ENCODE results near the gene FBP1.
A peak's percentile ranks its signal among the peaks of the same experiment; 100 is the strongest.
"Not testable (repeated sequence)": the region's sequence is repeated elsewhere in the genome, so short reads cannot be mapped to it uniquely, and the experiment has no call there.

Gene FBP1

DNA sequence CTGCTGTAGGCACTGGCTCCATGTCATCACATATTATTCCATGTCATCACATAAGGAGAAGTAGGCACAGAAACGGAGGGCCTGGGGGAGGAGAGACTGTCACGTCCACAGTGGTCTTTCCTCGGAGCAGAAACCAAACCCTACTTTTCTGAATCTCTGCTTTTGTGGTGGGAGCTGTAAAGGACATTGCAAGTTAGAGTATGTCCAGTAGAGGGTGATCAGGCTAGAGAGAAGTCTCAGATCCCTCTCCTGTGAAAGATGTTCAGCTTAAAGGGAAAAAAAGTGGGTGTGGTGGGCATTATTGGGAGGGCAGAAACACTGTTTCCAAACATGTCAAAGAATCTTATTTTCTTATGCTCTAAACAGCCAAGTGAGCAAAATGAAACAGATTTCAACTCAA, 26.3 kb downstream of the FBP1 start:
- DNase-seq (ENCODE audit: low read depth), result no peak

DNA sequence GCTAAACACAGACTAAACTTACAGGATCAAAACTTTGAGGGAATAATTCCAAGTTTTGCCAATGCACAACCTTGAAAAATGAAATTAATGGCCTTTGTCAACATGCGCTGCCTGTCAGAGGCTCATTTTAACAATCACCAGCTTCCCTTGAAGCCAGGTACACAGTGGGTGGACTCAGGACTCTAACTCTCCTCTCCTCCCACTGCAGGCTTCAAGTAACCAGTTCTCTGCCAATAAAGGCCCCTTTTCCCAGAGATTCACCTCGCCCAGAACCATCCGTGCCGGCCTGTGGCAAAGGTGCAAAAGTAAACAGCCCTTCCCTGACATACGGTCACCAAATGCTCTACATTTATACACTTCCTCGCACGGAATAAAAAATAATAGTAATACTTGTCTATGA, 27.2 kb downstream of the FBP1 start:
- DNase-seq (ENCODE audit: low read depth), result no peak

DNA sequence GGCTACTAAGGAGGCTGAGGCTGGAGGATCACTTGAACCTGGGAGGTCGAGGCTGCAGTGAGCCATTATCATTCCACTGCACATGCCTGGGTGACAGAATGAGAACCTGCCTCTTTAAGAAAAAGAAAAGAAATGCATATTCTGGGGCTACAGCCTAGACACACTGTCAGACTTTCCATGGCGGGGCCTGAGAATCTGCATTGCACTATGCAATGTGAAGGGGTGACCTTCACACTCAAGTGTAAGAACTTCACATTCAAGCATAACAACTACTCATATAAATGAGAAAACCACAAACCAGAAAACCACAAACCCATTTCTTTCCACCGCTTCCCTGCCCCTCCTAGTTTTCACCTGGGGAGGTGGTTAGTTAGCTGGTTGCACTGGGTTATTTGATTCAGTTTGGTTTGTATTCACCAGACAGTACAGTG, 27.7 kb downstream of the FBP1 start:
- no peak for DNase-seq (ENCODE audit: low read depth)

DNA sequence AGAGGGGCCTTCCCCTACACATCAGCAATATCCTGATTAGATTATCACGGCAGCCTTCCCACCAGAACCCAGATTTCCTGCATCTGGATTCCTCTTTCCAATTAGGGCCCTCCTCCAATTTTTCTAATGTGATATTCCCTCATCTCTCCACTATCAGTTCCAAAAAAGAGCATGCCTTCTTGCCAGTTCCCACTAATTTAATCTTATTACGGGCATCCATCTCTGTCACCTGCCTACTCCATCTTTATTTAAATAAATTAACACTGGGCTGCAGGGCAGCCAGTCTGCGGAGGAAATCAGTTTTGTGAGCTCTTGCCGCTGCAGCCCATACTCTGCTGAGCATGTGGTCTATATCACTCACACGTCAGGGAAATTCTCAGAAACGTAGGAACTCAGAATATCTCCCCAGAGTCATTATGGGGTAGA, 29.1 kb downstream of the FBP1 start:
- DNase-seq (ENCODE audit: low read depth), result no peak

DNA sequence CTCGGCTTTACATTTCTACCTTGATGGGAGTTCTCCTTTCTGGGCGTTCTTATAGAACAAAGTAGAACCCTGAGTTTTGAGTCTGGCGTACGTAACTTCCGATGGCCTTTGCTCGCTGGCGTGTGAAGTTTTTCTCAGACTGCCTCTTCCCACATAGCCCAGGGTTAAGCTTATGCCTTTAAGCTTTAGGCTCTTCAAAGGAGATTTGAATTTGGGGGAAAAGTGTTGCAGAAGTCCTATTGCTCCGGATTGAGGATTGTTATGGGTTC, 32.0 kb downstream of the FBP1 start:
- DNase-seq (ENCODE audit: low read depth), result no peak

DNA sequence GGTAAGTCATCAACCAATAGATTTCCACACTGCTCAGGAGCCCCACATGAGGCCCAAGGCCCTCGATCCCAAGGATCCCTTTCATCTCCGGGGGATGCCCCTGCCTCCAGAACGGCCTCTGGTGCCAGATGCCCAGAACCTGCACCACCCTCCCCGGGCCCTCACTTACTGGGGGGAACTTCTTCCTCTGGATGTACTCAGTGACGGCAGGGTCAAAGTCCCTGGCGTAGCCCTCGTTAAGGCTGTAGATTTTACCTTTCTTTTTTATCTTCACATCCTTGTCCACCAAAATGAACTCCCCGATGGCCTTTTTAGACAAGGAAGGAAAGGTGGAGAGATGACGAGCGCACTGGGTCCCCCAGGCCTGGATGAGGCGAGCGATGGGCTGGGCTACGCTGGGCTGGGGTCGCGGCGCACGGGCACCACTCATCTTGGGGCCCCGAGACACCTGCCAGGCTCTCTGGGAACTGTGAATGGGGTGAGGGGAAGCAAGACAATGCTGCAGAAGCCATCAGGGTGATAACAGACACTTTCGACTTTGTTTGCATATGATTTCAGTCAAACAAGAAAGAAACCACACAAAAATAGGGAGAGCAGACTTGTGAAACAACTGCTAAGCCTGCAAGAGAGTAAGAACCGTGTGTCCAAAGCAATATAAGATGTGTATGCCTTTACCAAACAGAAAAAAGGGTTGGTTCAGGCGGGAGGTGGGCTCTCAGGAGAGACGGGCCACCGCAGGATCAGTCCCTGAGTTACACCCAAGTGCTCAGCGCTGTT, 32.5 kb downstream of the FBP1 start:
- no peak for DNase-seq (ENCODE audit: low read depth)

DNA sequence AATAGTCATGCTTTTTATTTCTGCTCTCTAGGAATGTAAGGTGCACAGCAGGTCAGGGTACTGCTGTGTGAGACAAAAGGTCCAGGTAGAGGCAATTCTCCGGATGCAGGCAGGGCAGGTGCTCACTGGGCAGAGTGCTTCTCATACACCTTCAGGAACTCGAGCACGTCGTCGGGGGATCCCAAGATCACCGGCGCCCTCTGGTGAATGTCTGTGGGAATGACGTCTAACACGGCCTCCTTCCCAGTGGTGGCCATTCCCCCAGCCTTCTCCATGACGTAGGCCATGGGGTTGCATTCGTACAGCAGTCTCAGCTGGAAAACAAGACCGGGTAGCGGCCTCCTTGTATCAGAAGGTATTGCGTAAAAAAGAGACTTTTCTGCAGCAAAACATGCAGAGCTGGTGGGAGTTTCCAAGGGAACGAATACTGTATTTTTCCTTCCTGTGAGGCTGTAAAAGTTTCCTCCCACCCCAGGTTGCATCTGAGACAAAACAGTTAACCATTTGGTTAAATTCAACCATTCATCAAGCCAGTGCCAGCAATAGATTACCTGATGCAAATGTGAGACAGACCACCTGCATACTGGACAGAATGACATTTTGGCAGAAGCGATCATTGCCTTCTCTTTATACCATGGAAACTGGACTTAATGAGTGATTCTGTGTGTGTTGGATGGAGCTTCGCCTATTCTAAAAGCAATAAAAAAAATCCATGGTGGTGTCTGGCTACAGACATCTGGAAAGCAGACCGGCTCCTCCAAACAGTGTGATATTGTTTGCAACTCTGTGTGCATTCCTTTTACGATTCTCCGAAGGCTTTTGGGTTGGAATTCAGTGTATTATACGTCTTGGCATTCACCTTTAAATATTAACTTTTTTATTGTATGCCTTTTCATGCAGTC, 35.8 kb downstream of the FBP1 start:
- DNase-seq (ENCODE audit: low read depth), result peak; percentile 51

DNA sequence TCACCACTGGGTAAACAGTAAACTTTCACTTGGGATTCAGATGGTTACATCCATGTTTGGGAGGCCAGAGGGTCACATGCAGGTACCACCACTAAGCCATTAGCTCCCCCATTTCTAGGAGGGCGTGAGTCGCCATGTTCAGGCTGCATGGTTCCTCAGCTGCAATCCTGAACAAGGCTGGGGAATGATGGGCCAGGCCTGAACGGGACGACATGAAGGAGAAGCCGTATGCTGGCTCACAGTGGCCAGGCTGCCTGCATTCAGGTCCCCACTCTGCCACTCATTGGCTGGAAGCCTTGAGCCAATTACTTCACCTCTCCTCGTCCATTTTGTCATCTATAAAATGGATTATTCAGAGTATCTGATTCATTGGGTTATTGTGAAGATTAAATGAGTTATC, 36.7 kb downstream of the FBP1 start:
- DNase-seq (ENCODE audit: low read depth), result no peak

DNA sequence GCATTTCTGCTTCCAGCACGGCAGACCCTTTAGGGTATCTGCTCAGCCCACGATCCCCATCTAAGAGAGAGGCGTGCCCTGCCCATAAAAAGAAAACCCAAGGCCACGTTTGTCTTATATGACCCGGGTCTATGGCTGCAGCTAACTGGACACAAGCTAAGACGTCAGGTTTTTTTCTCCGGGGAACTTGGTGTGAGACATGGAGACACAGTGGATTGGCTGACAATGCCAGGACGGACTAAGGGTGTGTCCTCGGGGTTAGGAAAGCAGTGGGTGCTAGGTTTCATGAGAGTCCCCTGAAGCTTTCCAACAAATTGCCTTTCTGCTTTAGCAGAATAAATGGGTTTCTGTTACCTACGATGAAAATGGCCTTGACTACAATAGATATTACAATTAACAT, 38.6 kb downstream of the FBP1 start:
- no peak for DNase-seq (ENCODE audit: low read depth)

DNA sequence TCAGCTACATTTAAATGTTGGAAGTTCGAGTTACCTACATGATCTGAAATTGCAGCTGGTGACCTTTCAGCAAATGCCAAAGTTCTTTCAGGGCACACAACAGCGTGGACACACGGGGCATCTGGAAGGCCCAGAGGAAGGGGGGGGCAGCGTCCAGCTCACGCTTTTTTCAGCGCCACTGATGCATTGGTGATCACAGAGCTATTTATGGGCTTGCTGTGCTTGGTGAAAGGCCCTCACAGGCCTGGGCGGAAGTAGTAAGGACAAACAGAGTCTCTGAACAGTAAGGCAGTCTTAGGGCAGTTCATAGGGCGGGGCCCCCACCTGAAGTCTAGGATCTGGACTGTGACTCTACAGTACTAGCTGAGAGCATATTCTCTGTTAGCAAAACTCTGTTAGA, 39.1 kb downstream of the FBP1 start:
- DNase-seq (ENCODE audit: low read depth), result no peak

DNA sequence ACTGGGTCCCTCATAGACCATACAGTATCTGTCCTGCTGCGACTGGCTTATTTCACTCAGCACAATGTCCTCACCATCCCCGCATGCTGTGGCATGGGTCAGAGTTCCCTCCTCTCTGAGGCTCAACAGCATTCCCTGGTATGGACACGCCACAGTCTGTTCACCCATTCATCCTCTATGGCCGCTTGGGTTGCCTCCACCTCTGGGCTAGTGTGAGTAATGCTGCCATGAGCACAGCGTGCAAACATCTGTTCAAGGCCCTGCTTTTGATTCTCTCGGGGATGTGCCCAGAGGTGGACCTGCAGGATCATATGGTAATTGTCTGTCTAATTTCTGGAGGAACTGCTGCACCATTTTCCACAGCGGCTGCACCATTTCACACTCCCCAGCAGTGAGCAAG, 40.2 kb downstream of the FBP1 start:
- no peak for DNase-seq (ENCODE audit: low read depth)

DNA sequence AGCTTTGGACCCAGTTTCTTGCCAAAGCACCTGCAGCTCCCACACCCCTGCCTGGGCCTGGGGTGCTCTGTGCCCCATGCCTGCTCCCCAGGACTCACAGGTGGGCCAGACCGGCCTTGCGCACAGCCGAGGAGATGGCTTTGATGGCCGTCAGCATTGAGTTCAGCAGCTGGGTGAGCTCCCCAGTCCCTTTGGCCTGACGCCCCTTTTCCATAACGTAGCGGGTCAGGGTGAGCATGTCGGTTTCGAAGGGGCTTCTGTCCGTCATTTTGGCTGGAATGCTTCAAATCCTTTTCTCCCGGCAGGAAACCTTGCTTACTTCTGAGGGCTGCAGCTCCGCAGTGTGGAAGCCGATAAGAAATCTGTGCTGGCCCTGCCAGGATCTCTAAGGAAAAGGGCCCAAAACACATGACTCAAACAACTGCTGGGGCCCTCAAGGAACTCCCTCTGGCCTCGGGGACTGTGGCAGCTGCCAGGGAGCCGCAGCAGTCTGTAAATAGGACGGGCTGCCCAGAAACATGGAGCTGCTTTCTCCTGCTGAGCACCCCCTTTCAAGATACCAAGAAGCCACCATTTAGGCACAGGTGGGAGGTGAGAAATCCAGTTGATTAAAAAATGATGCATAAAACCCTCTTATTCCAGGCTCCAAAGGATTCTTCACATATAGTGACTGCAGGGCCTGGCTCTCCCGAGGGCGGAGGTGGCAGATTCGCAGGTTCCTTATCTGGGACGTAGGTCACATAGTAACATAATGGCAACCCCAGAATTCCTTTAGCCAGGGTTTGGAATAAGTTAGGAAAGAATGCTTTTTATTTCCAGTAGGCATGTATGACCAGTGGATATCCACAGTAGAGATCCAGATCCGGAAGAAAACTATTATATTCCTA, 45.6 kb downstream of the FBP1 start, which contains the start of gene FBP2:
TSS of gene FBP2 (minus strand) at position 366 of the 887 bp plus-strand sequence. CDS start at position 268, 98 bp downstream.
- no peak for DNase-seq (ENCODE audit: low read depth)

DNA sequence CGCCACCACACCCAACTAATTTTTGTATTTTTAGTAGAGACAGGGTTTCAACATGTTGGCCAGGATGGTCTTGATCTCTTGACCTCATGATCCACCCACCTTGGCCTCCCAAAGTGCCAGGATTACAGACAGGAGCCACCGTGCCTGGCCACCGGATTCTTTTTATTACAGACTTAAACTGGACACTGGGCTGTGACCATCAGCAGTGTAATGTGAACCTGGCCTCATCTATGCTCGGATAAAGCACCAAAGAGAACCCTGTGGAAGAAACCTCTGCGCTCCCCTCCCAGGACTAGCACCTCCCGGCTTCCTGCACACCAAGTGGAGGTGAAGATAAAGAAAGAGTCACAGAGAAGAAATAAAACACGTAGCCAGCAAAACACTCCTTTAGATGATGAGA, 46.6 kb downstream of the FBP1 start:
- not testable (repeated sequence) for DNase-seq (ENCODE audit: low read depth)

DNA sequence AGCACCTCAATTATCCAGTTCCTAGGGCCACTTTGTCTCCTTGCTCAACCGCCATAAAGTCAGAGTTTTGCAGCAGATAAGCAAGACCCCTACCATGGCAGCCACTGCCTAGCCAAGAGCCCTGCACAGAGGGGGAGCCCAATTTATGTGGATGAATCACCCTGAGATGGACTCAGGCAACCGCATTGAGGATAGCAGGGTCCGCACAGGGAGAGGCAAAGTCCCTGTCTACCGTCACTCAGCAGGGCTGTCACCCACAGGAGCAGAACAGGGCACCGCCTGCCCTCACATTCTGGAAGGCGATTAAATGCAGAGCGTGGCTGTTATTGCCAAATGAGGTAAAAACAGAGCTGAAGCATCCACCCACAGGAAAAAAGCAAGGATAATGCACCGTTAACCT, 47.4 kb downstream of the FBP1 start:
- DNase-seq (ENCODE audit: low read depth), result no peak

DNA sequence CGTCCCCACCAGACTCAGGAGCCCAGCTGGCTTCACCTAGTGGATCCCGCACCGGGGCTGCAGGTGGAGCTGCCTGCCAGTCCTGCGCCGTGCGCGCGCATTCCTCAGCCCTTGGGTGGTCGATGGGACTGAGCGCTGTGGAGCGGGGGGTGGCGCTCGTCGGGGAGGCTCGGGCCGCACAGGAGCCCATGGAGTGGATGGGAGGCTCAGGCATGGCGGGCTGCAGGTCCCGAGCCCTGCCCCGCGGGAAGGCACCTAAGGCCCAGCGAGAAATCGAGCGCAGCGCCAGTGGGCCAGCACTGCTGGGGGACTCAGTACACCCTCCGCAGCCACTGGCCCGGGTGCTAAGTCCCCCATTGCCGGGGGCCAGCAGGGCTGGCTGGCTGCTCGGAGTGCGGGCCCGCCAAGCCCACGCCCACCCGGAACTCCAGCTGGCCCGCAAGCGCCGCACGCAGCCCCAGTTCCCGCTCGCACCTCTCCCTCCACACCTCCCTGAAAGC, 48.2 kb downstream of the FBP1 start:
- DNase-seq (ENCODE audit: low read depth), result not testable (repeated sequence)

DNA sequence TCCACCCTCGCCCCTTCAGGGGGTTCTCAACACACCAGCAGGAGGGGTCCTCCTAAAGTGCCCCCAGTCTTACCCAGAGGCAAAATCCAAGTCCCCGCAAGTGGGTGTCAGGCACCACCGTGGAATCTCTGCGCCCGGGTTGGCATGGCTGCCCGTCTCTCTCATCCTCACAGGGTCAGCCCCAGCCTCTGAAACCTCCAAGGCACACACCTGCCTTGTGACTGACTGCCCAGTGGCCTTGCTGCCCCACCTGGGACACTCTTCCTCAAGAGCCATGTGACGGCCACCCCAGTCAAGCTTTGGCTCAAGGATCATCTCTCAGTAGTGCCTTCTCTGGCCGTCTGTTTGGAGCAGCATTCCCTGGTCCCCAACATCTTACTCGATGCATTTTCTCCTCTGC, 50.6 kb downstream of the FBP1 start:
- DNase-seq (ENCODE audit: low read depth), result no peak

DNA sequence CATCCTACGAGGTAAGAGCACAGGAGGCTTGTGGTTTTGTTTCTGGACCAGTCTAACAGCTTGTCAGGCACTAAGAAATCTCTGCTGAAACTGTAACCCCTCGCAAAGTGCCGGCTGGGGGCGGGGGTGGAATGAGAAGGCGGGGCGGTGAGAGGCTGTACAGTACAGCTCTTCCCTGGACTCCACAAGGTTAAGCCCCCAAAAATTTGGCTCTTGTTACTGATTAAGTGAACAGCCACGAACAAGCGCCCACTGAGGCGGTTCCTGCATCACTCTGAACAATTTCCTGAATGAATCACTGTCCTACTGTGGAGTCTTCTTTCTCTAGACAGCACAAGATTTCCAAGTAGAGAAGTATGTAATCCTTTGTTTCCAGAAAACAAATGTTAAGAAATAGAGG, 52.5 kb downstream of the FBP1 start:
- no peak for DNase-seq (ENCODE audit: low read depth)

DNA sequence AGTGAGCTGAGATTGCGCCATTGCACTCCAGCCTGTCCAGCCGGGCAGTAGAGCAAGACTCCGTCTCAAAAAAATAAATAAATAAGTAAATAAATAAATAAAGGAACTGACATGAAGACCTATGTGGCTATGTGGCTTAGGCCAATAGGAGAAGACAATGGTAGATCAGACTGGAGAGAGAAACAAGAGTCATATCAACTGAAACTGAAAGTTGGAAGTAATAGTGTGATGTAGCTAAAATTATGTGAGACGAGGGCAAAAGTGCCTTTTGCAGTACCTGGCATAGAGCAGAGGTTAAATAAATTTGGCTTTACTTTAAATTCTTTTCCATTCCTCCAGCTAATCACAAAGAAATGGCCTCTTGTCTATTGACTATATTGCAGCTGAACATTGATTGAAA, 53.0 kb downstream of the FBP1 start:
- no peak for DNase-seq (ENCODE audit: low read depth)

DNA sequence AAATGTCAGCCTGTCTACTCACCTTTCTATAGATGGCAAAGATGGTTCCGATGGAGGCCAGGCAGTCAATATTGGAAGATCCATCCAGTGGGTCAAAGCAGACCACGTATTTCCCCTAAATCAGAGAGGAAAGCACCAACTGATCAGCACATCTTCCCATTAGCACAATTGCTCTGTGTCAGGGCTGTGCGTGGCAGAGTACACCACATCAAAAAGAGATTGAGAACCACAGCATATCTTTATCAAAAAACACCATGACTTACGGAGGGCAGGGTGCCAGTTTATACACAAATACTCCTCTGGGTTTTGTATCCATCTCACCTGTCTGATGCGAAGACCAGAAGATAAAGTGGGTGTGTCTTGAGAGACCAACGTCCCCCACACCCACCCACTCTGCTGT, 54.8 kb downstream of the FBP1 start:
- no peak for DNase-seq (ENCODE audit: low read depth)

DNA sequence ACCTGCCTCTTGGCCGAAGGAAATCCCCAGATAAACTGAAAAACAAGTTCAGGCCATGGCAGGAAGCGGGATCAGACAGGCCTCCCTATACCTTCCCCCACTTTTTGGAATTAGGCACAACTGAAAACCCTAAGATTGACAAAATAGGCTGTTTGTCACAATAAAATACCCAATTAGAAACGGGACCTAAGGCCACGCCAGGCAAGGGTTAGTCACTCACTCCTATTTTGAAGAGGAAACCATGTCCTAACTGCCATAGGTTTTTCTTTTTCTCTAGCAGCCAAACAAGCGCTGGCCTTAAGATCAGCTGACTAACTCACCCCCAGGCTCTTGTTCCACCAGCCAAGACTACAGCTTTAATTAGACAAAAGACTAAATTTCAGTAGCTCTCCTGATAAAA, 57.6 kb downstream of the FBP1 start:
- no peak for DNase-seq (ENCODE audit: low read depth)

DNA sequence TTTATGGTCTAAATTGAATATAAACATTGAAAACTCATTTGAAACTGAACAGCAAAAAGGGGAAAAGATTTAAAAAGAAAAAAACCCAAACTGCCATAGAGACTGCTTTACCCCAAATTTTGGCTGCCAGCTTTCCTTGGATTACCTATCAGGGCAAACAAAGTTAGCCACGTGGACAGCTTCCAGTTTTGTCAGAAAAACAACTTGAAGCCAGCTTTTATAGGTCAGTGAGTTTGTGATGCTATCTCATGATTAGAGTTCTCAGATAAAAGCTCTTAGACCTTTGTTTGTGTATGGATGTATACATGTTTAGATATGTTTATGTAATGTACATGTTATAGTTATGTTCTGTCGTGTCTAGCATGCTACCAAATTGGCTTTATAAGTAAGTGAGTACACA, 61.7 kb downstream of the FBP1 start:
- DNase-seq (ENCODE audit: low read depth), result no peak

DNA sequence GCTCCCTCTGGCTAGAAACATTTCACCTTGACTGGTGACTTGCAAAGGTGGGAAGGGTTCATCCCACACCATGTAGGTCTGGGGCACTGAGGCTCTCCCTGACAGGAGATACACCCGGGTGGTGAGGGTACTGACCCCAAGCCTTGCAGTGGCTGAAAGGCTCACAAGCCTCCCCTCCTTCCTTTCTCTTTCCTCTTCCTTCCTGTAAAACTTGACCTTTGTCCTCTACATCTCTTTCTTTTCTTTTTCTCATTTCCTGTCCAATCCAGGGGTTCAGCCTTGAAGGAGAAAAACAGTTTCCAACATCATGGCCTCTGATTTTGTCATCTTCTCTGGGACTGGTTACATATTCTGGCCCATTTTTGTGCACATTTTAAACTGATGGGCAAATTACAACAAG, 62.3 kb downstream of the FBP1 start:
- no peak for DNase-seq (ENCODE audit: low read depth)

Data from T follicular helper cell (primary cell).